ENCODE data around the gene EGFR.

EGFR gene

GRCh38 chr7:55258631-55259030 lies 239.8 kb downstream of the EGFR start:
- DNase-seq, result no peak

GRCh38 chr7:55260171-55260570 lies 241.4 kb downstream of the EGFR start:
- DNase-seq, result no peak

- no peak for DNase-seq
Measured at GRCh38 chr7:55260676-55261385, 242.0 kb downstream of the EGFR start.

Data from right forelimb (tissue), 1 donor.